HepG2 (cell line): ENCODE measurements around the gene UBE3B. TPM values are rescaled to one million over a fixed set of nuclear protein-coding genes. Genes with fewer than 3 reads are reported as not detected.

ENCODE experiments used
- CBX1 ChIP-seq: IDR thresholded peaks from one replicate; pipeline ENCODE4 v1.6.1; 2016; ENCODE audit warnings: antibody characterized with exemption, low read depth
- HNF4A ChIP-seq: sonication (generic); formaldehyde crosslinking; IDR thresholded peaks from 2 replicates; pipeline ENCODE4 v1.4.0; 2020; ENCODE audit warnings: missing genetic modification reagents
- HOXA5 ChIP-seq: sonication (generic); formaldehyde crosslinking; IDR thresholded peaks from 2 replicates; pipeline ENCODE4 v1.4.0; 2020; ENCODE audit warnings: missing genetic modification reagents
- IRF2 ChIP-seq: IDR thresholded peaks from 2 replicates; pipeline ENCODE4 v1.6.1; 2018; ENCODE audit warnings: missing genetic modification reagents, missing compliant biosample characterization
- ISX ChIP-seq: sonication (generic); formaldehyde crosslinking; conservative IDR thresholded peaks from 2 replicates; pipeline ENCODE4 v1.5.0; 2020; ENCODE audit warnings: missing genetic modification reagents
- MXI1 ChIP-seq: IDR thresholded peaks from 3 replicates; pipeline ENCODE4 v1.6.1; 2012; ENCODE audit warnings: low read depth, low read length, inconsistent platforms, borderline replicate concordance
- PAF1 ChIP-seq: IDR thresholded peaks from 2 replicates; pipeline ENCODE4 v1.6.1; 2016; ENCODE audit warnings: missing genetic modification reagents, missing compliant biosample characterization
- SAFB2 ChIP-seq: sonication (generic); formaldehyde crosslinking; IDR thresholded peaks from 2 replicates; pipeline ENCODE4 v1.5.1; 2020; ENCODE audit warnings: missing genetic modification reagents, low read depth, mild to moderate bottlenecking, borderline replicate concordance
- ZNF567 ChIP-seq: sonication (generic); formaldehyde crosslinking; IDR thresholded peaks from 2 replicates; pipeline ENCODE4 v1.8.1; 2023; ENCODE audit warnings: mild to moderate bottlenecking, missing genetic modification reagents, borderline replicate concordance
- ZNF646 ChIP-seq: sonication (generic); formaldehyde crosslinking; IDR thresholded peaks from 2 replicates; pipeline ENCODE4 v1.9.0; 2021; ENCODE audit warnings: mild to moderate bottlenecking, missing genetic modification reagents
- polyA plus RNA-seq, 8 experiments: library from polyadenylated mRNA; depleted of rRNA in 3 of 8; stranded (reverse) in 7 of 8; unstranded in 1 of 8; fragments of >200 nt; fragmentation: Illumina TruSeq in 4 of 8; extraction: Trizol in 4 of 8; gene quantifications; 2 replicates each; pipeline versions ENCODE4 v1.2.1 to v1.2.3, GENCODE V29; 2011 to 2016; ENCODE audit warnings: low read depth in 4 of 8, missing spikeins in 1 of 8, mixed read lengths in 1 of 8; ENCODE audit not compliant: insufficient read depth in 1 of 8
- total RNA-seq, 5 experiments: library from RNA; depleted of rRNA; stranded (reverse); fragments of >200 nt; fragmentation: Illumina TruSeq; extraction: Trizol; gene quantifications; 2 replicates each; pipeline ENCODE4 v1.2.3, GENCODE V29; 2016; ENCODE audit warnings: low read depth in 1 of 5
- TF ChIP-seq, protein P1 (sequence below): sonication (generic); formaldehyde crosslinking; IDR thresholded peaks from 2 replicates; pipeline ENCODE4 v1.4.0; 2020; ENCODE audit warnings: missing genetic modification reagents, mild to moderate bottlenecking, borderline replicate concordance
- TF ChIP-seq, protein P2 (sequence below): sonication (generic); formaldehyde crosslinking; IDR thresholded peaks from 2 replicates; pipeline ENCODE4 v1.5.1; 2020; ENCODE audit warnings: missing genetic modification reagents, mild to moderate bottlenecking, borderline replicate concordance

The UBE3B gene
- total and polyA plus RNA-seq, 2 of the 13 experiments (the other 11 are each of a cell fraction or from before 2014, with no cell fraction given) = 22.7 to 25.3 TPM

GRCh38 chr12:109487181-109488050 is 10.0 kb downstream of the UBE3B start (continued):
- TF ChIP-seq ZNF646 (no peak), MXI1 (no peak), HOXA5 (CRISPR knock-in tag) (no peak), ZNF567 (CRISPR knock-in tag) (no peak), PAF1 (CRISPR knock-in tag) (no peak), IRF2 (CRISPR knock-in tag) (no peak), CBX1 (no peak), ISX (CRISPR knock-in tag) (no peak), SAFB2 (CRISPR knock-in tag) (no peak), HNF4A (CRISPR knock-in tag) (no peak)
- TF ChIP-seq, protein P1, sequence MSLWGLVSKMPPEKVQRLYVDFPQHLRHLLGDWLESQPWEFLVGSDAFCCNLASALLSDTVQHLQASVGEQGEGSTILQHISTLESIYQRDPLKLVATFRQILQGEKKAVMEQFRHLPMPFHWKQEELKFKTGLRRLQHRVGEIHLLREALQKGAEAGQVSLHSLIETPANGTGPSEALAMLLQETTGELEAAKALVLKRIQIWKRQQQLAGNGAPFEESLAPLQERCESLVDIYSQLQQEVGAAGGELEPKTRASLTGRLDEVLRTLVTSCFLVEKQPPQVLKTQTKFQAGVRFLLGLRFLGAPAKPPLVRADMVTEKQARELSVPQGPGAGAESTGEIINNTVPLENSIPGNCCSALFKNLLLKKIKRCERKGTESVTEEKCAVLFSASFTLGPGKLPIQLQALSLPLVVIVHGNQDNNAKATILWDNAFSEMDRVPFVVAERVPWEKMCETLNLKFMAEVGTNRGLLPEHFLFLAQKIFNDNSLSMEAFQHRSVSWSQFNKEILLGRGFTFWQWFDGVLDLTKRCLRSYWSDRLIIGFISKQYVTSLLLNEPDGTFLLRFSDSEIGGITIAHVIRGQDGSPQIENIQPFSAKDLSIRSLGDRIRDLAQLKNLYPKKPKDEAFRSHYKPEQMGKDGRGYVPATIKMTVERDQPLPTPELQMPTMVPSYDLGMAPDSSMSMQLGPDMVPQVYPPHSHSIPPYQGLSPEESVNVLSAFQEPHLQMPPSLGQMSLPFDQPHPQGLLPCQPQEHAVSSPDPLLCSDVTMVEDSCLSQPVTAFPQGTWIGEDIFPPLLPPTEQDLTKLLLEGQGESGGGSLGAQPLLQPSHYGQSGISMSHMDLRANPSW (CRISPR knock-in tag) = no peak
- TF ChIP-seq, protein P2, sequence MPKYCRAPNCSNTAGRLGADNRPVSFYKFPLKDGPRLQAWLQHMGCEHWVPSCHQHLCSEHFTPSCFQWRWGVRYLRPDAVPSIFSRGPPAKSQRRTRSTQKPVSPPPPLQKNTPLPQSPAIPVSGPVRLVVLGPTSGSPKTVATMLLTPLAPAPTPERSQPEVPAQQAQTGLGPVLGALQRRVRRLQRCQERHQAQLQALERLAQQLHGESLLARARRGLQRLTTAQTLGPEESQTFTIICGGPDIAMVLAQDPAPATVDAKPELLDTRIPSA (CRISPR knock-in tag) = no peak
